KMS-11 (cell line): ENCODE data around the gene POLR3A.

ENCODE experiments used
- H2AFZ ChIP-seq: fragments of 200-600 bp; sonication (generic); 2 replicates; pipeline ENCODE4 v1.6.1; 2016; ENCODE audit warnings: antibody characterized with exemption, mixed run types, low read depth
- H3K27ac ChIP-seq: fragments of 200-600 bp; sonication (generic); 2 replicates; pipeline ENCODE4 v1.6.1; 2016; ENCODE audit warnings: mild to moderate bottlenecking, mixed run types
- H3K27me3 ChIP-seq: fragments of 200-600 bp; sonication (generic); 2 replicates; pipeline ENCODE4 v1.6.1; 2017; ENCODE audit warnings: mild to moderate bottlenecking, low read depth, mixed run types, moderate library complexity; ENCODE audit not compliant: insufficient read depth
- H3K36me3 ChIP-seq: fragments of 200-600 bp; sonication (generic); 2 replicates; pipeline ENCODE4 v1.6.1; 2017; ENCODE audit warnings: mild to moderate bottlenecking, mixed run types; ENCODE audit not compliant: insufficient read depth
- H3K4me1 ChIP-seq: fragments of 200-600 bp; sonication (generic); 2 replicates; pipeline ENCODE4 v1.6.1; 2016; ENCODE audit warnings: mild to moderate bottlenecking, low read depth, mixed run types; ENCODE audit not compliant: poor library complexity, severe bottlenecking
- H3K4me2 ChIP-seq: fragments of 200-600 bp; sonication (generic); 2 replicates; pipeline ENCODE4 v1.7.0; 2016; ENCODE audit warnings: mild to moderate bottlenecking, mixed run types
- H3K4me3 ChIP-seq: fragments of 200-600 bp; sonication (generic); IDR thresholded peaks from 2 replicates; pipeline ENCODE4 v1.6.1; 2017; ENCODE audit warnings: low read depth, low read length, mixed read lengths; ENCODE audit not compliant: insufficient read depth
- H3K79me2 ChIP-seq: fragments of 200-600 bp; sonication (generic); 2 replicates; pipeline ENCODE4 v1.6.1; 2016; ENCODE audit warnings: low read depth, mixed run types; ENCODE audit not compliant: insufficient read depth
- H3K9ac ChIP-seq: fragments of 200-600 bp; sonication (generic); 2 replicates; pipeline ENCODE4 v1.6.1; 2016; ENCODE audit warnings: mild to moderate bottlenecking, mixed run types
- H4K20me1 ChIP-seq: fragments of 200-600 bp; sonication (generic); 2 replicates; pipeline ENCODE4 v1.6.1; 2016; ENCODE audit warnings: mild to moderate bottlenecking, mixed run types; ENCODE audit not compliant: insufficient read depth
- TF ChIP-seq, protein P1 (sequence below): fragments of 200-600 bp; sonication (generic); conservative IDR thresholded peaks from 2 replicates; pipeline ENCODE4 v1.6.1; 2017; ENCODE audit warnings: low read depth, mild to moderate bottlenecking, antibody characterized with exemption, low read length, moderate library complexity, mixed read lengths

POLR3A gene

DNA sequence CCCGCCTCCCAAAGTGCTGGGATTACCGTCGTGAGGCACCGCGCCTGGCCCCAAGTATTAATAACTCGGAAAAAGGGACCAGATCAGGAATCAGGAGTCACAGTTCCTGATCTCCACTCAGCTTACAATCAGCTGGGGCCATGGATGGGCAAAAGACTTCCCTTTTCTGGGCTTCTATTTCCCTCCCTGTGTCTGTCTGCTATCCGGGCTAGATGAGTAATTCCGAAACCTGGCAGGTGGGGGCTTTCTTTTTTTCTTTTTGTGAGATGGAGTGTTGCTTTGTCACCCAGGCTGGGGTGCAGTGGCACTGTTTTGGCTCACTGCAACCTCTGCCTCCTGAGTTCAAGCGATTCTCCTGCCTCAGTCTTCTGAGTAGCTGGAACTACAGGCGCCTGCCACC is 15.9 kb upstream of the POLR3A start:
- Histone ChIP-seq H3K4me2 (peak overlapping the region; percentile 83), H3K9ac (peak overlapping the region; percentile 1; the same call in 1 of the 2 replicates), H4K20me1 (peaks cover 12% of the 10 kb centered on the region; the same call in 1 of the 2 replicates), H3K4me3 (no peak overlapping the region), H3K36me3 (peaks cover 2% of the 10 kb centered on the region; the same call in 1 of the 2 replicates), H3K27me3 (no peaks in the 10 kb centered on the region), H3K4me1 (peaks cover 73% of the 10 kb centered on the region), H2AFZ (no peak overlapping the region), H3K79me2 (no peaks in the 10 kb centered on the region), H3K27ac (peak overlapping the region; percentile 59)
- TF ChIP-seq, protein P1, sequence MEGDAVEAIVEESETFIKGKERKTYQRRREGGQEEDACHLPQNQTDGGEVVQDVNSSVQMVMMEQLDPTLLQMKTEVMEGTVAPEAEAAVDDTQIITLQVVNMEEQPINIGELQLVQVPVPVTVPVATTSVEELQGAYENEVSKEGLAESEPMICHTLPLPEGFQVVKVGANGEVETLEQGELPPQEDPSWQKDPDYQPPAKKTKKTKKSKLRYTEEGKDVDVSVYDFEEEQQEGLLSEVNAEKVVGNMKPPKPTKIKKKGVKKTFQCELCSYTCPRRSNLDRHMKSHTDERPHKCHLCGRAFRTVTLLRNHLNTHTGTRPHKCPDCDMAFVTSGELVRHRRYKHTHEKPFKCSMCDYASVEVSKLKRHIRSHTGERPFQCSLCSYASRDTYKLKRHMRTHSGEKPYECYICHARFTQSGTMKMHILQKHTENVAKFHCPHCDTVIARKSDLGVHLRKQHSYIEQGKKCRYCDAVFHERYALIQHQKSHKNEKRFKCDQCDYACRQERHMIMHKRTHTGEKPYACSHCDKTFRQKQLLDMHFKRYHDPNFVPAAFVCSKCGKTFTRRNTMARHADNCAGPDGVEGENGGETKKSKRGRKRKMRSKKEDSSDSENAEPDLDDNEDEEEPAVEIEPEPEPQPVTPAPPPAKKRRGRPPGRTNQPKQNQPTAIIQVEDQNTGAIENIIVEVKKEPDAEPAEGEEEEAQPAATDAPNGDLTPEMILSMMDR = no peak

DNA sequence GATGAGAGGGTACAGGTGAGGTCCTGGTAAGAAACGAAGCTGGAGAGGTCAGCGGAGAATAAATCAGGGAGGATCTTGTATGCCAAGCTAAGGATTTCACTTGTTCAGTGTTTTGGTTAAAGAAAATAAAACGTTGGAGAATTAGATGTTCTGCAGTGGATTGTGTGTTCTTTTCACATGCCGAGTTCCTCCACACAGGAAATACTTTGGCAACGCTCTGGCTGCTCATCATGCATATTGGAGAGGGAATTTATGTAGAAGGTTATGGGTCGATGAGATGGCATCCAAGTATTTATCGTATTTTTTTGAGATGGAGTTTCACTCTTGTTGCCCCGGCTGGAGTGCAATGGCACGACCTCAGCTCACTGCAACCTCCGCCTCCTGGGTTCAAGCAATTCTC is 15.4 kb upstream of the POLR3A start:
- no peak overlapping the region for H3K4me3 ChIP-seq
- H2AFZ ChIP-seq = no peak overlapping the region
- H3K79me2 ChIP-seq = peaks cover under 1% of the 10 kb centered on the region; the same call in 1 of the 2 replicates
- H4K20me1 ChIP-seq = peaks cover 17% of the 10 kb centered on the region; the same call in 1 of the 2 replicates
- H3K4me2 ChIP-seq = peak overlapping the region; percentile 83
- H3K36me3 ChIP-seq = peaks cover 6% of the 10 kb centered on the region; the same call in 1 of the 2 replicates
- H3K9ac ChIP-seq = no peak overlapping the region
- TF ChIP-seq, protein P1 = no peak; the same call in 1 of the 2 replicates
- H3K27ac ChIP-seq = peak overlapping the region; percentile 59
- peaks cover 78% of the 10 kb centered on the region for H3K4me1 ChIP-seq
- no peaks in the 10 kb centered on the region for H3K27me3 ChIP-seq

DNA sequence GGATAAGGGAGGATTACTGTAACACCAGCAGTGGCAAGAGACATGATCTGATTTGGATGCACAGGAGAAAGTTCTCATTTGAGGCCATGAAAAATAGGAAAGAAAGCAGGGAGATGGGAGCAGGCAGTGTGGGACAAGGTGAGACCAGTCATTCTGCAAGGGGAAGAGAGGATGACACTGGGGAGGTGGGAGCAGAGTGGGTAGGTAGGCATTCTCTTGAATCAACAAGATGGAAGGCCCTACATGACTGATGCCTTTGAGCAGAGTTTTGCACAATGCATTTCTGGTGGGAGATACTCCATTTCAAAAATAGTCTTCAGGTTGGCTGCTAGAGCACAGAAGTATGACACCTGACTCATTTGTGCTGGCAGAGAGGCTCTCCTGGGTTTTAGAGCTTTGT is 14.9 kb upstream of the POLR3A start:
- peak overlapping the region; percentile 83; the same call in 1 of the 2 replicates for H3K4me2 ChIP-seq
- H3K79me2 ChIP-seq = peaks cover 6% of the 10 kb centered on the region; the same call in 1 of the 2 replicates
- H3K9ac ChIP-seq = no peak overlapping the region
- H3K4me3 ChIP-seq = no peak overlapping the region
- peaks cover 9% of the 10 kb centered on the region; the same call in 1 of the 2 replicates for H3K36me3 ChIP-seq
- peaks cover 23% of the 10 kb centered on the region; the same call in 1 of the 2 replicates for H4K20me1 ChIP-seq
- no peak overlapping the region for H2AFZ ChIP-seq
- no peaks in the 10 kb centered on the region for H3K27me3 ChIP-seq
- peaks cover 83% of the 10 kb centered on the region for H3K4me1 ChIP-seq
- TF ChIP-seq, protein P1 = no peak
- peak overlapping the region; percentile 59; the same call in 1 of the 2 replicates for H3K27ac ChIP-seq

DNA sequence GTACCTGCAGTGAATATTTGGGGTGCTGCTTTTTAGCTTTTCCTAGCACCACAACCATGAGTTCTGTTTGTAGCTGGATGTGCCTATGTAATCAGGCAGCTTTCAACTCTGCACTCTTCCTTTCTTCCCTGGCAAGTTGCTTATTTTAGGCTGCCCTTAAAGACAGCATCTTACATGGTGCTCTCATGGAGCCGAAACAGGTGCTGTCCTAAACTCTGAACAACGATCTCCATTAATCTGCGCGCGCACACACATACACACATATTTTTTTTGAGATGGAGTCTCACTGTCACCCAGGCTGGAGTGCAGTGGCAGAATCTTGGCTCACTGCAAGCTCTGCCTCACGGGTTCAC is 13.4 kb upstream of the POLR3A start:
- peaks cover 10% of the 10 kb centered on the region; the same call in 1 of the 2 replicates for H3K79me2 ChIP-seq
- TF ChIP-seq, protein P1 = no peak
- no peak overlapping the region for H3K9ac ChIP-seq
- H3K27me3 ChIP-seq = 0 out of 2 replicates have a peak, but pooled peaks cover 3% of the 10 kb centered on the region
- peaks cover 14% of the 10 kb centered on the region; the same call in 1 of the 2 replicates for H3K36me3 ChIP-seq
- no peak overlapping the region; the same call in 1 of the 2 replicates for H3K4me2 ChIP-seq
- peaks cover 97% of the 10 kb centered on the region for H3K4me1 ChIP-seq
- peaks cover 36% of the 10 kb centered on the region for H4K20me1 ChIP-seq
- no peak overlapping the region for H3K4me3 ChIP-seq
- peak overlapping the region; percentile 12; the same call in 1 of the 2 replicates for H3K27ac ChIP-seq
- H2AFZ ChIP-seq = no peak overlapping the region
